Esophagus squamous epithelium (tissue), 5 donors: ENCODE measurements around the gene DLST. TPM values are rescaled to one million over a fixed set of nuclear protein-coding genes. Genes with fewer than 3 reads are reported as not detected.
"Not testable (repeated sequence)": the region's sequence is repeated elsewhere in the genome, so short reads cannot be mapped to it uniquely, and the experiment has no call there.

Experiments
- DNase-seq: peaks from one replicate; lab custom pipeline; 2025; lab: John Stamatoyannopoulos, UW
- H3K27ac ChIP-seq, 4 donors: fragments of 200-600 bp; sonication (generic); one replicate each; pipeline ENCODE4 v1.5.1; 2016 to 2019; ENCODE audit warnings: mild to moderate bottlenecking in 1 of 4
- H3K27me3 ChIP-seq, 4 donors: fragments of 200-600 bp; sonication (generic); 1 replicate in 3 of 4; 2 replicates in 1 of 4; pipeline versions ENCODE4 v1.5.1 to v1.6.0; 2017 to 2021; ENCODE audit warnings: antibody characterized with exemption in 1 of 4
- H3K36me3 ChIP-seq, 3 donors: fragments of 200-600 bp; sonication (generic); one replicate each; pipeline ENCODE4 v1.5.1; 2016 to 2019
- H3K4me1 ChIP-seq, 3 donors: fragments of 200-600 bp; sonication (generic); one replicate each; pipeline ENCODE4 v1.5.1; 2017 to 2019
- H3K4me3 ChIP-seq, 4 donors: fragments of 200-600 bp; sonication (generic); 1 replicate in 3 of 4; 2 replicates in 1 of 4; pipeline ENCODE4 v1.5.1; 2016 to 2019; ENCODE audit warnings: mild to moderate bottlenecking in 2 of 4, moderate library complexity in 1 of 4
- H3K9me3 ChIP-seq, 3 donors: fragments of 200-600 bp; sonication (generic); one replicate each; pipeline ENCODE4 v1.5.1; 2016 to 2019
- POLR2A ChIP-seq, 4 donors: fragments of 450-650 bp; IDR thresholded peaks; one replicate each; pipeline ENCODE4 v1.6.1; 2017; ENCODE audit warnings: antibody characterized with exemption in 4 of 4, mild to moderate bottlenecking in 4 of 4, moderate library complexity in 3 of 4
- WGBS, 2 donors: methylation state at CpG; one replicate each; pipeline ENCODE4 v1.1.5; 2018; 5-methylcytosine and 5-hydroxymethylcytosine counted together
- intact Hi-C: fragments of 100-400 bp; cut with DNase I; formaldehyde crosslinking; loops from one replicate; pipeline ENCODE4 v1.15.0; 2022
- total RNA-seq, 4 donors: library from RNA; depleted of rRNA; stranded (reverse); fragments of >200 nt; gene quantifications; one replicate each; pipeline ENCODE4 v1.1.0, GENCODE V29; 2016
- TF ChIP-seq, protein P1 (sequence below), 6 experiments: fragments of 450-650 bp in 4 of 6; fragments of 200-600 bp in 2 of 6; sonication (generic) in 2 of 6; IDR thresholded peaks; one replicate each; pipeline ENCODE4 v1.5.1; 2016 to 2019; ENCODE audit warnings: antibody characterized with exemption in 6 of 6, mild to moderate bottlenecking in 4 of 6, moderate library complexity in 4 of 6
- donor health status: DM: yes; HTN: yes; CAD: no.

Gene DLST
- total RNA-seq, 4 donors from 2014 or later, result 54.9 to 87.0 (median 69.0) TPM

DNA sequence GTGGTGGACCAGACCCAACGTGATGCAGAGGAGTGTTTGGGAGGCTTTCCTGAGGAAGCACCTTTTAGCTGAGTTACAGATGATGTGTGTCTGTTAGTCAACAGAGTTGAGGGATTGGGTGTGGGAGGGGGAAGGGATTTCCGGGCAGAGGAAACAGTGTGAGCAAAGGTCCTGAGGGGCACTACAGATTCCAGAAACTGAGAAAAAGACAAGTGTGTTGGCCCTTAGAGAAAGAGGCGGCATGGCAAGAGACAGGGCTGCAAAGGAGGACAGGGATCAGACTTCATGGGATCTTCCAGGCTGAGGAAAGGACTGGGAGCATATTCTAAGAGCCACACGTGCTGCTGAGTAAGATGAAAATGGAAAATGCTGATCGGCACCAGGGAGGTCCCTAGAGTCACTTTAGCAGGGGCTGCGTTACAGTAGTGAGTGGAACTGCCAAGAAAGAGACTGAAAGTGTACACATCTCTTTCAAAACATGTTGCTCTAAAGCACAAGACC lies 50.7 kb downstream of the DLST start:
- no peaks in the 10 kb centered on the region for H3K9me3 ChIP-seq
- intact Hi-C loops, result no loop called here
- no peak for DNase-seq
- no peaks in the 10 kb centered on the region for H3K36me3 ChIP-seq
- 33 to 45% methylated on average over 6 of the region's 6 CpGs for WGBS, 2 donors
- no peak overlapping the region for H3K4me3 ChIP-seq
- no peaks in the 10 kb centered on the region for H3K27me3 ChIP-seq
- peaks cover 0 to 19% (median 11%) of the 10 kb centered on the region in 3 donors for H3K4me1 ChIP-seq
- TF ChIP-seq, protein P1, sequence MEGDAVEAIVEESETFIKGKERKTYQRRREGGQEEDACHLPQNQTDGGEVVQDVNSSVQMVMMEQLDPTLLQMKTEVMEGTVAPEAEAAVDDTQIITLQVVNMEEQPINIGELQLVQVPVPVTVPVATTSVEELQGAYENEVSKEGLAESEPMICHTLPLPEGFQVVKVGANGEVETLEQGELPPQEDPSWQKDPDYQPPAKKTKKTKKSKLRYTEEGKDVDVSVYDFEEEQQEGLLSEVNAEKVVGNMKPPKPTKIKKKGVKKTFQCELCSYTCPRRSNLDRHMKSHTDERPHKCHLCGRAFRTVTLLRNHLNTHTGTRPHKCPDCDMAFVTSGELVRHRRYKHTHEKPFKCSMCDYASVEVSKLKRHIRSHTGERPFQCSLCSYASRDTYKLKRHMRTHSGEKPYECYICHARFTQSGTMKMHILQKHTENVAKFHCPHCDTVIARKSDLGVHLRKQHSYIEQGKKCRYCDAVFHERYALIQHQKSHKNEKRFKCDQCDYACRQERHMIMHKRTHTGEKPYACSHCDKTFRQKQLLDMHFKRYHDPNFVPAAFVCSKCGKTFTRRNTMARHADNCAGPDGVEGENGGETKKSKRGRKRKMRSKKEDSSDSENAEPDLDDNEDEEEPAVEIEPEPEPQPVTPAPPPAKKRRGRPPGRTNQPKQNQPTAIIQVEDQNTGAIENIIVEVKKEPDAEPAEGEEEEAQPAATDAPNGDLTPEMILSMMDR (IDR thresholded peaks at IDR 0.05), result no peak
- TF ChIP-seq POLR2A (IDR thresholded peaks at IDR 0.05), result no peak
- peak overlapping the region in 2 of 4 donors; percentile 25 to 39 for H3K27ac ChIP-seq

DNA sequence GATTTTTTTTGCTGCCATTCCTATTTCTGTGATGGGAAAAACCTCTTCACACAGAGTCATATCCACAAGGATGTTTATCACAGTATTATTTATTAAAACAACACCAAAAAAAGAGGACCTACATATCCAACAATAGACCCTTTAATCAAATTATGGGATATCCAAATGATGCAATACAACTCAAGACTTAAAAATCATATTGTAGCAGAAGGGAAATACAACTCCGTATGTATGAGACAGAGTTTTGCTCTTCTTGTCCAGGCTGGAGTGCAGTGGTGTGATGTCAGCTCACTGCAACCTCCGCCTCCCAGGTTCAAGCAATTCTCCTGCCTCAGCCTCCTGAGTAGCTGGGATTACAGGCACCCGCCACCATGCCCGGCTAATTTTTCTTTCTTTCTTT lies 51.2 kb downstream of the DLST start:
- WGBS, 2 donors, result 80 to 87% methylated on average over 4 of the region's 4 CpGs

DNA sequence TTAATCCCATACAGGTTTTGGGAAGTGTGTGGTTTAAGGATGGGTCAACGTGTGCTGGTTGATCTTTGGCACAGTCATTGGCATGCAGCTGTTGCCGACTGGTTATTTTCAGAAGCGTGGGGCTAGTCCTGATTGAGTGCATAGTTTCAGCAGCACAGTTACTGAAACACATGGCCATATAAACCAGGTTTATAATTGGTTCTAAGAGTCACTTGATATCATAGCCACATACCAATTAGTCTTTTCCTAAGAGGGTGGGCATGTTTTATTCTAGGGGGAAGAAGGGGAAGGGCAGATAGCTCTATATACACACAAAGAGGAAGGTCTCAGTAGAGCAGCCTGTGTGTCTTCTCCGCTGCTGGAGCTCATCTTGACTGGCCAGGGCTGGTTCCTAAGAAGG lies 52.3 kb downstream of the DLST start:
- H3K4me3 ChIP-seq, result no peak overlapping the region
- intact Hi-C loops, result no loop called here
- WGBS, 2 donors, result 34 to 61% methylated on average over 4 of the region's 4 CpGs
- no peaks in the 10 kb centered on the region for H3K36me3 ChIP-seq
- no peaks in the 10 kb centered on the region for H3K9me3 ChIP-seq
- H3K4me1 ChIP-seq, result peaks cover 3 to 23% (median 12%) of the 10 kb centered on the region in 3 donors
- H3K27ac ChIP-seq, result peak overlapping the region in 2 of 4 donors; percentile 26 to 29
- no peak for DNase-seq
- no peaks in the 10 kb centered on the region for H3K27me3 ChIP-seq
- no peak for TF ChIP-seq POLR2A (IDR thresholded peaks at IDR 0.05)
- TF ChIP-seq, protein P1 (IDR thresholded peaks at IDR 0.05), result no peak

More for the DNA sequence above, 51.2 kb downstream of the DLST start:
- intact Hi-C loops, H3K27me3 ChIP-seq, H3K36me3 ChIP-seq, DNase-seq, H3K4me3 ChIP-seq, H3K9me3 ChIP-seq: not testable (repeated sequence)
- Histone ChIP-seq H3K27ac (peak overlapping the region in 2 of 4 donors; percentile 25 to 39), H3K4me1 (peaks cover 0 to 19% (median 11%) of the 10 kb centered on the region in 3 donors)

DNA sequence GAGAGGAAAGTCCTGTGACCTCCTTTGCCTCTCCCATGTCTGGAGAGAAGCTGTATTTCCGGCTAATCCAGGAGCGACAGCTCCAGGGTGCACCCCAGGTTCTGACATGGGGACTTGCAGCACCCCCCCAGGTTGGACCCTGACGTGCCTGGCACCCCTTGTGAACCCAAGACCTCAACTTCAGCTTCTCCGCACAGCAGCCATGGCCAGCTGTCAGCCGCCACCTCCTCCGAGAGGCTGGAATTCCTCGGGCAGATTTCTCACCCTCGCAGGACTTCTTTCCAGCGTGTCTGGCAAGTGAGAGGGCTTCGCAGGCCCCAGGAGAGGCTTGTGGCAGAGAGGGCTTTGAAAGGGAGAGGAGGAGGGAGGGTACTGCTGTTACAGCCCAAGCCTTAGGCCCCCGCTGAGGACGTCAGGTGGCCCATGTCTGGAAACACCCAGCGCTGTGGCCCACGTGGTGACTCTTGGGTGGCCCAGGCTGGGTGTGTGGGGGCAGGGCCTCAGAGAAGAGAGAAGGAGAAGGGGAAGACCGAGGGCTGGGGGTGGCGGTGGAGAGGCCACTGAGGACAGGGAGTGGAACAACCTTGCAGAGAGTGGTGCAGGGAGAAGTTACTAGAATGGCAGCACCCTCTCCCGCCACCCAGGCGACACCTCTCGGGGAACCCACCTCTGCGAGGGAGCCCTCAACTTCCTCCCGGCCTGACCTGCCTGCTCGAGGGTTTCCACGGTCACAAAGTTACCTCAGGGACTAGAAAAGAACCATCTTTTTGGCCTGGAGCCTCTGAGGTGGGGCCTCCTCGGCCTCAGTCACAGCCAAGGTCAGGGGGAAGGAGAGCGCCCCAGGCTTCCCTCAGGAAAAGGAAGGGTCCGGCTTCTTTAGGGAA lies 53.0 kb downstream of the DLST start:
- TF ChIP-seq POLR2A (IDR thresholded peaks at IDR 0.05), result no peak
- TF ChIP-seq, protein P1 (IDR thresholded peaks at IDR 0.05), result no peak

DNA sequence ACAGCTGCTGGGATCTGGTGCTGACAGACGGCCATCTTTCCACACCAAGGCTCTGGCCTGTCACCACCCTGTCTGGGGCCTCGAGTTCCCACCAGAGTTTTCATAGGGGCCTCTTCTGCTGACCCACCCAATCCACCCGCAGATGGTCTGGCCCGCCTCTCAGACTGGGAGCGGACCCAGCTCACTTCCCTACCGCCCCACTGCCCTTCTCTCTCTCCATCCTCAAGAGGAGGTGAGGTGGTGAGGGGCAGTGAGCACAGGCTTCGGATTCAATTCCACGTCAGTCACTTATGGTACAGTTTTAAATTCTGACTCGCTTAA lies 53.6 kb downstream of the DLST start:
- Histone ChIP-seq H3K36me3 (no peaks in the 10 kb centered on the region), H3K27ac (peak overlapping the region in 1 of 4 donors; percentile 26), H3K4me3 (no peak overlapping the region), H3K9me3 (no peaks in the 10 kb centered on the region), H3K4me1 (peaks cover 16 to 36% (median 25%) of the 10 kb centered on the region in 3 donors), H3K27me3 (no peaks in the 10 kb centered on the region)
- no peak for TF ChIP-seq POLR2A (IDR thresholded peaks at IDR 0.05)
- TF ChIP-seq, protein P1 (IDR thresholded peaks at IDR 0.05), result no peak
- 74 to 84% methylated on average over 9 of the region's 9 CpGs for WGBS, 2 donors
- intact Hi-C loops, result no loop called here
- DNase-seq, result no peak

More for the DNA sequence above, 53.0 kb downstream of the DLST start:
- 57 to 79% methylated on average over 12 to 16 of the region's 26 CpGs for WGBS, 2 donors
- Histone ChIP-seq H3K27ac (peak overlapping the region in 2 of 4 donors; percentile 26 to 29), H3K27me3 (no peaks in the 10 kb centered on the region), H3K4me3 (no peak overlapping the region), H3K36me3 (no peaks in the 10 kb centered on the region), H3K4me1 (peaks cover 10 to 30% (median 19%) of the 10 kb centered on the region in 3 donors), H3K9me3 (no peaks in the 10 kb centered on the region)
- DNase-seq, result no peak
- intact Hi-C loops, result no loop called here
